HEK293 (cell line): ENCODE data around the gene CMTM2.

Experiments
- GFI1B ChIP-seq: fragments of 450-650 bp; formaldehyde crosslinking; IDR thresholded peaks from 2 replicates; pipeline ENCODE4 v1.5.1; 2016; ENCODE audit warnings: missing biosample characterization, missing genetic modification characterization
- HOXD13 ChIP-seq: sonication (generic); formaldehyde crosslinking; IDR thresholded peaks from 2 replicates; pipeline ENCODE4 v1.8.0; 2022; ENCODE audit warnings: missing genetic modification reagents, borderline replicate concordance
- KLF17 ChIP-seq: fragments of 450-650 bp; formaldehyde crosslinking; IDR thresholded peaks from 2 replicates; pipeline ENCODE4 v1.5.1; 2016; ENCODE audit warnings: missing biosample characterization, missing genetic modification characterization
- REPIN1 ChIP-seq: fragments of 450-650 bp; formaldehyde crosslinking; IDR thresholded peaks from 2 replicates; pipeline ENCODE4 v1.5.1; 2017; ENCODE audit warnings: missing biosample characterization, missing genetic modification characterization, low read depth
- SCRT1 ChIP-seq: fragments of 450-650 bp; formaldehyde crosslinking; IDR thresholded peaks from 2 replicates; pipeline ENCODE4 v1.5.1; 2016; ENCODE audit warnings: missing biosample characterization, missing genetic modification characterization, borderline replicate concordance
- SP3 ChIP-seq: fragments of 450-650 bp; formaldehyde crosslinking; IDR thresholded peaks from 2 replicates; pipeline ENCODE4 v1.5.1; 2016; ENCODE audit warnings: missing biosample characterization, missing genetic modification characterization
- TRIM28 ChIP-seq: IDR thresholded peaks from 2 replicates; pipeline ENCODE4 v1.6.1; 2011; ENCODE audit warnings: low read length, control low read depth, borderline replicate concordance
- ZBTB1 ChIP-seq: fragments of 450-650 bp; formaldehyde crosslinking; IDR thresholded peaks from 2 replicates; pipeline ENCODE4 v1.5.1; 2016; ENCODE audit warnings: missing biosample characterization, missing genetic modification characterization
- ZNF114 ChIP-seq: fragments of 450-650 bp; formaldehyde crosslinking; IDR thresholded peaks from 2 replicates; pipeline ENCODE4 v1.5.0; 2017; ENCODE audit warnings: missing biosample characterization, missing genetic modification characterization
- ZNF155 ChIP-seq: fragments of 450-650 bp; formaldehyde crosslinking; IDR thresholded peaks from 2 replicates; pipeline ENCODE4 v1.5.1; 2016; ENCODE audit warnings: missing biosample characterization, missing genetic modification characterization
- ZNF169 ChIP-seq: fragments of 450-650 bp; formaldehyde crosslinking; IDR thresholded peaks from 2 replicates; pipeline ENCODE4 v1.5.1; 2016; ENCODE audit warnings: missing biosample characterization, missing genetic modification characterization
- ZNF211 ChIP-seq: fragments of 450-650 bp; formaldehyde crosslinking; IDR thresholded peaks from 2 replicates; pipeline ENCODE4 v1.5.1; 2016; ENCODE audit warnings: low read depth, missing biosample characterization, missing genetic modification characterization
- ZNF214 ChIP-seq: fragments of 450-650 bp; formaldehyde crosslinking; IDR thresholded peaks from 2 replicates; pipeline ENCODE4 v1.5.1; 2017; ENCODE audit warnings: missing biosample characterization, mild to moderate bottlenecking, missing genetic modification characterization, borderline replicate concordance
- ZNF221 ChIP-seq: fragments of 450-650 bp; formaldehyde crosslinking; IDR thresholded peaks from 2 replicates; pipeline ENCODE4 v1.5.1; 2017; ENCODE audit warnings: missing biosample characterization, missing genetic modification characterization, borderline replicate concordance
- ZNF354C ChIP-seq: fragments of 450-650 bp; formaldehyde crosslinking; IDR thresholded peaks from 2 replicates; pipeline ENCODE4 v1.5.1; 2016; ENCODE audit warnings: missing biosample characterization, missing genetic modification characterization, low read depth, borderline replicate concordance
- ZNF394 ChIP-seq: fragments of 450-650 bp; formaldehyde crosslinking; IDR thresholded peaks from 2 replicates; pipeline ENCODE4 v1.5.1; 2016; ENCODE audit warnings: missing biosample characterization, missing genetic modification characterization, mild to moderate bottlenecking, moderate library complexity, borderline replicate concordance
- ZNF433 ChIP-seq: fragments of 450-650 bp; formaldehyde crosslinking; IDR thresholded peaks from 2 replicates; pipeline ENCODE4 v1.5.1; 2016; ENCODE audit warnings: missing biosample characterization, missing genetic modification characterization, low read depth
- ZNF560 ChIP-seq: fragments of 450-650 bp; formaldehyde crosslinking; IDR thresholded peaks from 2 replicates; pipeline ENCODE4 v1.5.1; 2017; ENCODE audit warnings: missing biosample characterization, missing genetic modification characterization, borderline replicate concordance
- ZNF600 ChIP-seq: fragments of 450-650 bp; formaldehyde crosslinking; IDR thresholded peaks from 2 replicates; pipeline ENCODE4 v1.5.1; 2016; ENCODE audit warnings: missing biosample characterization, missing genetic modification characterization
- ZNF664 ChIP-seq: fragments of 450-650 bp; formaldehyde crosslinking; IDR thresholded peaks from 2 replicates; pipeline ENCODE4 v1.5.1; 2016; ENCODE audit warnings: missing biosample characterization, missing genetic modification characterization
- ZNF776 ChIP-seq: fragments of 450-650 bp; formaldehyde crosslinking; IDR thresholded peaks from 2 replicates; pipeline ENCODE4 v1.5.0; 2017; ENCODE audit warnings: missing biosample characterization, missing genetic modification characterization, borderline replicate concordance
- ZNF792 ChIP-seq: fragments of 450-650 bp; formaldehyde crosslinking; IDR thresholded peaks from 2 replicates; pipeline ENCODE4 v1.5.1; 2016; ENCODE audit warnings: missing biosample characterization, missing genetic modification characterization
- ZSCAN16 ChIP-seq: fragments of 450-650 bp; formaldehyde crosslinking; IDR thresholded peaks from 2 replicates; pipeline ENCODE4 v1.5.1; 2016; ENCODE audit warnings: missing biosample characterization, missing genetic modification characterization
- TF ChIP-seq, protein P1 (sequence below): fragments of 450-650 bp; formaldehyde crosslinking; IDR thresholded peaks from 2 replicates; pipeline ENCODE4 v1.5.1; 2016; ENCODE audit warnings: missing biosample characterization, missing genetic modification characterization
- TF ChIP-seq, protein P2 (sequence below): fragments of 450-650 bp; formaldehyde crosslinking; IDR thresholded peaks from 2 replicates; pipeline ENCODE4 v1.5.1; 2016; ENCODE audit warnings: missing biosample characterization, missing genetic modification characterization, low read depth
- TF ChIP-seq, protein P3 (sequence below): fragments of 450-650 bp; formaldehyde crosslinking; IDR thresholded peaks from 2 replicates; pipeline ENCODE4 v1.5.1; 2016; ENCODE audit warnings: missing biosample characterization, missing genetic modification characterization
- TF ChIP-seq, protein P4 (sequence below): fragments of 450-650 bp; formaldehyde crosslinking; IDR thresholded peaks from 2 replicates; pipeline ENCODE4 v1.5.1; 2016; ENCODE audit warnings: missing biosample characterization, missing genetic modification characterization
- TF ChIP-seq, protein P5 (sequence below): fragments of 450-650 bp; formaldehyde crosslinking; IDR thresholded peaks from 2 replicates; pipeline ENCODE4 v1.5.1; 2016; ENCODE audit warnings: missing biosample characterization, missing genetic modification characterization

Gene CMTM2

DNA sequence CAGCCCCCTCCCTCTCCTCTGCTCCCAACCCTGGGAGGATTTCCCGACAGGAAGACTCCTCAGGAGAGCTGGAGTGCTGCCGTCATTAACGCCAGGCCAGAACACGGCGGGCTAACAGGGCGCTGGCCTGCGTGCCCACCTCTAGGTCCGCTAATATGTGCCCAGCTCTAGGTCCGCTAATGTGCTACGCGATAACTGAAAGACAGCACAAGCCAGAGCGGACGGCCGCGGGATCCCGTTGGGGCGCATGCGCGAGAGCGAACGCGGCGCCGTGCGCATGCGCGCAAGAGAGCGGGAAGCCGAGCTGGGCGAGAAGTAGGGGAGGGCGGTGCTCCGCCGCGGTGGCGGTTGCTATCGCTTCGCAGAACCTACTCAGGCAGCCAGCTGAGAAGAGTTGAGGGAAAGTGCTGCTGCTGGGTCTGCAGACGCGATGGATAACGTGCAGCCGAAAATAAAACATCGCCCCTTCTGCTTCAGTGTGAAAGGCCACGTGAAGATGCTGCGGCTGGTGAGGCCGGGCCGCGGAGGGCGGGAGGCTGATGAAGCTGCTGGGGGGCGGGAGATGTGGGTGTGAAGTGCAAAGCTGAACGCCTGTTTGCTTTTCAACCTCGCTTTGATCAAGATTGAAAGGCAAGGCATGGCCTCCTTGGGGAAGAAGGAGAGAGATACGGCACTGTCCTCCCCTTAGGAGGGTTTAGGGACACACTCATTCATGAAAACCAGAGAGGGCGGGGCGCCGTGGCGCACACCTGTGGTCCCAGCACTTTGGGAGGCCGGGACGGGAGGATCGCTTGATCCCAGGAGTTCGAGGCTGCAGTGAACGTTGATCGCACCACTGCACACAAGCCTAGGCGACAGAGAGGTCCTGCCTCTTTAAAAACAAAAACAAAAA, 26.7 kb upstream of the CMTM2 start, which contains the start of gene CKLF (continued):
- no peak for TF ChIP-seq HOXD13
- no peak for TF ChIP-seq ZSCAN16
- no peak; the same call in 1 of the 2 replicates for TF ChIP-seq ZNF394 (tag by site-specific recombination)
- TF ChIP-seq ZNF155 (tag by site-specific recombination), result no peak
- peak; percentile 89 for TF ChIP-seq ZNF600 (tag by site-specific recombination)
- no peak for TF ChIP-seq ZNF114 (tag by site-specific recombination)
- peak; percentile 69; the same call in 1 of the 2 replicates for TF ChIP-seq KLF17
- TF ChIP-seq TRIM28, result no peak
- TF ChIP-seq, protein P1, sequence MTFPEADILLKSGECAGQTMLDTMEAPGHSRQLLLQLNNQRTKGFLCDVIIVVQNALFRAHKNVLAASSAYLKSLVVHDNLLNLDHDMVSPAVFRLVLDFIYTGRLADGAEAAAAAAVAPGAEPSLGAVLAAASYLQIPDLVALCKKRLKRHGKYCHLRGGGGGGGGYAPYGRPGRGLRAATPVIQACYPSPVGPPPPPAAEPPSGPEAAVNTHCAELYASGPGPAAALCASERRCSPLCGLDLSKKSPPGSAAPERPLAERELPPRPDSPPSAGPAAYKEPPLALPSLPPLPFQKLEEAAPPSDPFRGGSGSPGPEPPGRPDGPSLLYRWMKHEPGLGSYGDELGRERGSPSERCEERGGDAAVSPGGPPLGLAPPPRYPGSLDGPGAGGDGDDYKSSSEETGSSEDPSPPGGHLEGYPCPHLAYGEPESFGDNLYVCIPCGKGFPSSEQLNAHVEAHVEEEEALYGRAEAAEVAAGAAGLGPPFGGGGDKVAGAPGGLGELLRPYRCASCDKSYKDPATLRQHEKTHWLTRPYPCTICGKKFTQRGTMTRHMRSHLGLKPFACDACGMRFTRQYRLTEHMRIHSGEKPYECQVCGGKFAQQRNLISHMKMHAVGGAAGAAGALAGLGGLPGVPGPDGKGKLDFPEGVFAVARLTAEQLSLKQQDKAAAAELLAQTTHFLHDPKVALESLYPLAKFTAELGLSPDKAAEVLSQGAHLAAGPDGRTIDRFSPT (tag by site-specific recombination), result no peak
- peak; percentile 72 for TF ChIP-seq SP3 (tag by site-specific recombination)
- TF ChIP-seq ZNF169 (tag by site-specific recombination), result no peak
- TF ChIP-seq ZBTB1 (tag by site-specific recombination), result no peak
- TF ChIP-seq ZNF221 (tag by site-specific recombination), result no peak
- TF ChIP-seq, protein P2, sequence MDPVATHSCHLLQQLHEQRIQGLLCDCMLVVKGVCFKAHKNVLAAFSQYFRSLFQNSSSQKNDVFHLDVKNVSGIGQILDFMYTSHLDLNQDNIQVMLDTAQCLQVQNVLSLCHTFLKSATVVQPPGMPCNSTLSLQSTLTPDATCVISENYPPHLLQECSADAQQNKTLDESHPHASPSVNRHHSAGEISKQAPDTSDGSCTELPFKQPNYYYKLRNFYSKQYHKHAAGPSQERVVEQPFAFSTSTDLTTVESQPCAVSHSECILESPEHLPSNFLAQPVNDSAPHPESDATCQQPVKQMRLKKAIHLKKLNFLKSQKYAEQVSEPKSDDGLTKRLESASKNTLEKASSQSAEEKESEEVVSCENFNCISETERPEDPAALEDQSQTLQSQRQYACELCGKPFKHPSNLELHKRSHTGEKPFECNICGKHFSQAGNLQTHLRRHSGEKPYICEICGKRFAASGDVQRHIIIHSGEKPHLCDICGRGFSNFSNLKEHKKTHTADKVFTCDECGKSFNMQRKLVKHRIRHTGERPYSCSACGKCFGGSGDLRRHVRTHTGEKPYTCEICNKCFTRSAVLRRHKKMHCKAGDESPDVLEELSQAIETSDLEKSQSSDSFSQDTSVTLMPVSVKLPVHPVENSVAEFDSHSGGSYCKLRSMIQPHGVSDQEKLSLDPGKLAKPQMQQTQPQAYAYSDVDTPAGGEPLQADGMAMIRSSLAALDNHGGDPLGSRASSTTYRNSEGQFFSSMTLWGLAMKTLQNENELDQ (tag by site-specific recombination), result no peak
- TF ChIP-seq, protein P3, sequence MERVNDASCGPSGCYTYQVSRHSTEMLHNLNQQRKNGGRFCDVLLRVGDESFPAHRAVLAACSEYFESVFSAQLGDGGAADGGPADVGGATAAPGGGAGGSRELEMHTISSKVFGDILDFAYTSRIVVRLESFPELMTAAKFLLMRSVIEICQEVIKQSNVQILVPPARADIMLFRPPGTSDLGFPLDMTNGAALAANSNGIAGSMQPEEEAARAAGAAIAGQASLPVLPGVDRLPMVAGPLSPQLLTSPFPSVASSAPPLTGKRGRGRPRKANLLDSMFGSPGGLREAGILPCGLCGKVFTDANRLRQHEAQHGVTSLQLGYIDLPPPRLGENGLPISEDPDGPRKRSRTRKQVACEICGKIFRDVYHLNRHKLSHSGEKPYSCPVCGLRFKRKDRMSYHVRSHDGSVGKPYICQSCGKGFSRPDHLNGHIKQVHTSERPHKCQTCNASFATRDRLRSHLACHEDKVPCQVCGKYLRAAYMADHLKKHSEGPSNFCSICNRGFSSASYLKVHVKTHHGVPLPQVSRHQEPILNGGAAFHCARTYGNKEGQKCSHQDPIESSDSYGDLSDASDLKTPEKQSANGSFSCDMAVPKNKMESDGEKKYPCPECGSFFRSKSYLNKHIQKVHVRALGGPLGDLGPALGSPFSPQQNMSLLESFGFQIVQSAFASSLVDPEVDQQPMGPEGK (tag by site-specific recombination), result peak; percentile 43; the same call in 1 of the 2 replicates
- no peak for TF ChIP-seq ZNF354C (tag by site-specific recombination)
- TF ChIP-seq, protein P4, sequence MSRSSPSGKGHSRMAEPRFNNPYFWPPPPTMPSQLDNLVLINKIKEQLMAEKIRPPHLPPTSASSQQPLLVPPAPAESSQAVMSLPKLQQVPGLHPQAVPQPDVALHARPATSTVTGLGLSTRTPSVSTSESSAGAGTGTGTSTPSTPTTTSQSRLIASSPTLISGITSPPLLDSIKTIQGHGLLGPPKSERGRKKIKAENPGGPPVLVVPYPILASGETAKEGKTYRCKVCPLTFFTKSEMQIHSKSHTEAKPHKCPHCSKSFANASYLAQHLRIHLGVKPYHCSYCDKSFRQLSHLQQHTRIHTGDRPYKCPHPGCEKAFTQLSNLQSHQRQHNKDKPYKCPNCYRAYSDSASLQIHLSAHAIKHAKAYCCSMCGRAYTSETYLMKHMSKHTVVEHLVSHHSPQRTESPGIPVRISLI, result no peak
- 0 out of 2 replicates have a peak, but pooled peaks have one; percentile 46 for TF ChIP-seq SCRT1
- TF ChIP-seq ZNF792, result no peak
- TF ChIP-seq, protein P5, sequence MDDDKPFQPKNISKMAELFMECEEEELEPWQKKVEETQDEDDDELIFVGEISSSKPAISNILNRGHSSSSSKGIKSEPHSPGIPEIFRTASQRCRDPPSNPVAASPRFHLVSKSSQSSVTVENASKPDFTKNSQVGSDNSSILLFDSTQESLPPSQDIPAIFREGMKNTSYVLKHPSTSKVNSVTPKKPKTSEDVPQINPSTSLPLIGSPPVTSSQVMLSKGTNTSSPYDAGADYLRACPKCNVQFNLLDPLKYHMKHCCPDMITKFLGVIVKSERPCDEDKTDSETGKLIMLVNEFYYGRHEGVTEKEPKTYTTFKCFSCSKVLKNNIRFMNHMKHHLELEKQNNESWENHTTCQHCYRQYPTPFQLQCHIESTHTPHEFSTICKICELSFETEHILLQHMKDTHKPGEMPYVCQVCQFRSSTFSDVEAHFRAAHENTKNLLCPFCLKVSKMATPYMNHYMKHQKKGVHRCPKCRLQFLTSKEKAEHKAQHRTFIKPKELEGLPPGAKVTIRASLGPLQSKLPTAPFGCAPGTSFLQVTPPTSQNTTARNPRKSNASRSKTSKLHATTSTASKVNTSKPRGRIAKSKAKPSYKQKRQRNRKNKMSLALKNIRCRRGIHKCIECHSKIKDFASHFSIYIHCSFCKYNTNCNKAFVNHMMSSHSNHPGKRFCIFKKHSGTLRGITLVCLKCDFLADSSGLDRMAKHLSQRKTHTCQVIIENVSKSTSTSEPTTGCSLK (tag by site-specific recombination), result no peak
- TF ChIP-seq ZNF664 (tag by site-specific recombination), result no peak
- no peak for TF ChIP-seq ZNF776 (tag by site-specific recombination)
- no peak for TF ChIP-seq GFI1B (tag by site-specific recombination)
- no peak for TF ChIP-seq ZNF211 (tag by site-specific recombination)
- TF ChIP-seq ZNF214 (tag by site-specific recombination), result no peak
- no peak for TF ChIP-seq ZNF560 (tag by site-specific recombination)
- no peak for TF ChIP-seq ZNF433
- TF ChIP-seq REPIN1 (tag by site-specific recombination), result no peak
